ENCODE results near the gene TATDN3.
"Not testable (repeated sequence)": the region's sequence is repeated elsewhere in the genome, so short reads cannot be mapped to it uniquely, and the experiment has no call there.

TATDN3 gene

GRCh38 chr1:212774584-212774983 lies 17.1 kb upstream of the TATDN3 start:
- Histone ChIP-seq H3K36me3 (ENCODE audit: control insufficient read depth in 5 of 5, insufficient read depth in 5 of 5, low read length in 5 of 5) (peaks cover 2 to 20% (median 6%) of the 10 kb centered on the region in 5 donors), H3K9me3 (ENCODE audit: control insufficient read depth in 5 of 5, low read length in 5 of 5) (peaks cover under 1 to 5% (median 3%) of the 10 kb centered on the region in 5 donors), H3K4me1 (ENCODE audit: control insufficient read depth in 5 of 5, insufficient read depth in 5 of 5, low read length in 5 of 5) (no peaks in the 10 kb centered on the region), H3K4me3 (ENCODE audit: low read depth in 1 of 5, low read length in 5 of 5) (no peak overlapping the region), H3K27me3 (ENCODE audit: control insufficient read depth in 5 of 5, insufficient read depth in 4 of 5, low read length in 5 of 5) (no peaks in the 10 kb centered on the region), H3K27ac (ENCODE audit: low read depth, low read length) (no peak overlapping the region), H3K9ac (ENCODE audit: low read length in 5 of 5) (no peak overlapping the region)

DNA sequence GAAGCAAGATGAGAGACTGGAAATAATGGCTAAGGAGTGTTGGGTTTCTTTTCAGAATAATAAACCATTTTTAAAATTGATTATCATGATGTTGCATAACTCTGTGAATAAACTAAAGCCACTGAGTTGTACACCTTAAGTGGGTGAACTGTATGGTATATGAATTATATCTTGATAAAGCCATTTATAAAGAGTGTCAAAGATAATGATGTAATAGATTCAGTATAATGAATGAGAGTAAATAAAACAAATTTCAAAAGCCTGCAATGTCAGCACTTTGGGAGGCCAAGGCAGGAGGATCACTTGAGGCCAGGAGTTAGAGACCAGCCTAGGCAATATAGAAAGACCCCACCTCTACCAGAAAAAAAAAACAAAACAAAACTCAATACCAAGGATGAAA lies 16.5 kb upstream of the TATDN3 start:
- Histone ChIP-seq H3K27me3 (ENCODE audit: control insufficient read depth in 5 of 5, insufficient read depth in 4 of 5, low read length in 5 of 5) (no peaks in the 10 kb centered on the region), H3K4me3 (ENCODE audit: low read depth in 1 of 5, low read length in 5 of 5) (no peak overlapping the region), H3K9me3 (ENCODE audit: control insufficient read depth in 5 of 5, low read length in 5 of 5) (peaks cover 0 to 1% (median 0%) of the 10 kb centered on the region in 5 donors), H3K36me3 (ENCODE audit: control insufficient read depth in 5 of 5, insufficient read depth in 5 of 5, low read length in 5 of 5) (peaks cover 2 to 14% (median 6%) of the 10 kb centered on the region in 5 donors), H3K27ac (ENCODE audit: low read depth, low read length) (no peak overlapping the region), H3K9ac (ENCODE audit: low read length in 5 of 5) (no peak overlapping the region), H3K4me1 (ENCODE audit: control insufficient read depth in 5 of 5, insufficient read depth in 5 of 5, low read length in 5 of 5) (no peaks in the 10 kb centered on the region)

DNA sequence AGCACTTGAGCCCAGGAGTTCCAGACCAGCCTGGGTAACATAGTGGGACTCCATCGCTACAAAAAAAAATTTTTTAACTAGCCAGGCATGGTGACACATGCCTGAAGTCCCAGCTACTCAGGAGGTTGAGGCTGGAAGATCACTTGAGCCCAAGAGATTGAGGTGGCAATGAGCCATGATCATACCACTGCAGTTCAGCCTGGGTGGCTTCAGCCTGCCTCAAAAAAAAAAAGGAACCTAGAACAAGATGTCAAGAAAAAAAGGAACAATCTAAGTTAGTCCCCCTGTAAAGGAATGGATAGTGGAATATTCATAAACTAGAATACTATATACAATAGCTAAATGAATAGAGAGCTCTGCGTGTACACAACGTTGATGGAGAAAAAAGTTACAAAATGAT lies 14.5 kb upstream of the TATDN3 start:
- Histone ChIP-seq H3K9me3 (ENCODE audit: control insufficient read depth in 5 of 5, low read length in 5 of 5) (no peaks in the 10 kb centered on the region), H3K4me3 (ENCODE audit: low read depth in 1 of 5, low read length in 5 of 5) (no peak overlapping the region), H3K27ac (ENCODE audit: low read depth, low read length) (no peak overlapping the region), H3K9ac (ENCODE audit: low read length in 5 of 5) (no peak overlapping the region), H3K36me3 (ENCODE audit: control insufficient read depth in 5 of 5, insufficient read depth in 5 of 5, low read length in 5 of 5) (peaks cover 4 to 20% (median 8%) of the 10 kb centered on the region in 5 donors), H3K27me3 (ENCODE audit: control insufficient read depth in 5 of 5, insufficient read depth in 4 of 5, low read length in 5 of 5) (no peaks in the 10 kb centered on the region), H3K4me1 (ENCODE audit: control insufficient read depth in 5 of 5, insufficient read depth in 5 of 5, low read length in 5 of 5) (no peaks in the 10 kb centered on the region)

DNA sequence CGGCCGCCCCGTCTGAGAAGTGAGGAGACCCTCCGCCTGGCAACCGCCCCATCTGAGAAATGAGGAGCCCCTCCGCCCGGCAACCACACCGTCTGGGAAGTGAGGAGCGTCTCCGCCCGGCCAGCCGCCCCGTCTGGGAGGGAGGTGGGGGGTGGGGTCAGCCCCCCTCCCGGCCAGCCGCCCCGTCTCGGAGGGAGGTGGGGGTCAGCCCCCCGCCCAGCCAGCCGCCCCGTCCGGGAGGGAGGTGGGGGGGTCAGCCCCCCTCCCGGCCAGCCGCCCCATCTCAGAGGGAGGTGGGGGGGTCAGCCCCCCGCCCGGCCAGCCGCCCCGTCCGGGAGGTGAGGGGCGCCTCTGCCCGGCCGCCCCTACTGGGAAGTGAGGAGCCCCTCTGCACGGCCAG lies 12.6 kb upstream of the TATDN3 start:
- peaks cover 9 to 27% (median 21%) of the 10 kb centered on the region in 5 donors for H3K36me3 ChIP-seq (ENCODE audit: control insufficient read depth in 5 of 5, insufficient read depth in 5 of 5, low read length in 5 of 5)
- not testable (repeated sequence) for H3K9ac ChIP-seq (ENCODE audit: low read length in 5 of 5); H3K27ac ChIP-seq (ENCODE audit: low read depth, low read length); H3K9me3 ChIP-seq (ENCODE audit: control insufficient read depth in 5 of 5, low read length in 5 of 5); H3K4me1 ChIP-seq (ENCODE audit: control insufficient read depth in 5 of 5, insufficient read depth in 5 of 5, low read length in 5 of 5); H3K27me3 ChIP-seq (ENCODE audit: control insufficient read depth in 5 of 5, insufficient read depth in 4 of 5, low read length in 5 of 5); H3K4me3 ChIP-seq (ENCODE audit: low read depth in 1 of 5, low read length in 5 of 5)

DNA sequence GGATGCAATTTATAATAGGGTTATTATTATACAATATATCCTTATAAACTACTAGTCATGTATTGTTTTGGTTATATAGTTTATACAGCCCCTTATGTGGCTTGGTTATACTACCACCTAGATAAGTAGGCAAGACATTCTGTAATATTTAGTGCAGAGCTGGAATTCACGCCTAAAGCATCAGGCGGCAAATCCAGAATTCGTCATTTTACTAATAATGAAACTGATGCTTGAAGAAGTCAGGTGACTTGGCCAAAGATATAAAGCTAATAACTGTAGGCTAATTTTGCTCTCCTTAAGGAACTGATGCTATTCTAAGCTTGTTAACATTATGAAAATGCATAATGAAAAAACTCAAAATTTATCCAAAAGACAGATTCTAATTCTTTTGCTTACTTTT lies 10.9 kb upstream of the TATDN3 start:
- no peaks in the 10 kb centered on the region for H3K9me3 ChIP-seq (ENCODE audit: control insufficient read depth in 5 of 5, low read length in 5 of 5)
- H3K27me3 ChIP-seq (ENCODE audit: control insufficient read depth in 5 of 5, insufficient read depth in 4 of 5, low read length in 5 of 5): no peaks in the 10 kb centered on the region
- H3K36me3 ChIP-seq (ENCODE audit: control insufficient read depth in 5 of 5, insufficient read depth in 5 of 5, low read length in 5 of 5): peaks cover 17 to 36% (median 28%) of the 10 kb centered on the region in 5 donors
- H3K27ac ChIP-seq (ENCODE audit: low read depth, low read length): no peak overlapping the region
- no peaks in the 10 kb centered on the region for H3K4me1 ChIP-seq (ENCODE audit: control insufficient read depth in 5 of 5, insufficient read depth in 5 of 5, low read length in 5 of 5)
- H3K9ac ChIP-seq (ENCODE audit: low read length in 5 of 5): no peak overlapping the region
- H3K4me3 ChIP-seq (ENCODE audit: low read depth in 1 of 5, low read length in 5 of 5): no peak overlapping the region

- H3K9me3 ChIP-seq (ENCODE audit: control insufficient read depth in 5 of 5, low read length in 5 of 5): no peaks in the 10 kb centered on the region
- no peaks in the 10 kb centered on the region for H3K4me1 ChIP-seq (ENCODE audit: control insufficient read depth in 5 of 5, insufficient read depth in 5 of 5, low read length in 5 of 5)
- no peak overlapping the region for H3K27ac ChIP-seq (ENCODE audit: low read depth, low read length)
- H3K36me3 ChIP-seq (ENCODE audit: control insufficient read depth in 5 of 5, insufficient read depth in 5 of 5, low read length in 5 of 5): peaks cover 17 to 39% (median 28%) of the 10 kb centered on the region in 5 donors
- H3K27me3 ChIP-seq (ENCODE audit: control insufficient read depth in 5 of 5, insufficient read depth in 4 of 5, low read length in 5 of 5): no peaks in the 10 kb centered on the region
- H3K4me3 ChIP-seq (ENCODE audit: low read depth in 1 of 5, low read length in 5 of 5): no peak overlapping the region
- no peak overlapping the region for H3K9ac ChIP-seq (ENCODE audit: low read length in 5 of 5)
Observed at GRCh38 chr1:212781225-212781624, 10.5 kb upstream of the TATDN3 start.

- Histone ChIP-seq H3K36me3 (ENCODE audit: control insufficient read depth in 5 of 5, insufficient read depth in 5 of 5, low read length in 5 of 5) (peaks cover 17 to 46% (median 28%) of the 10 kb centered on the region in 5 donors), H3K9ac (ENCODE audit: low read length in 5 of 5) (no peak overlapping the region), H3K4me1 (ENCODE audit: control insufficient read depth in 5 of 5, insufficient read depth in 5 of 5, low read length in 5 of 5) (no peaks in the 10 kb centered on the region)
Observed at GRCh38 chr1:212782422-212783154, 9.1 kb upstream of the TATDN3 start.

GRCh38 chr1:212783976-212784375 lies 7.7 kb upstream of the TATDN3 start:
- Histone ChIP-seq H3K9ac (ENCODE audit: low read length in 5 of 5) (no peak overlapping the region), H3K9me3 (ENCODE audit: control insufficient read depth in 5 of 5, low read length in 5 of 5) (no peaks in the 10 kb centered on the region), H3K27ac (ENCODE audit: low read depth, low read length) (no peak overlapping the region), H3K27me3 (ENCODE audit: control insufficient read depth in 5 of 5, insufficient read depth in 4 of 5, low read length in 5 of 5) (no peaks in the 10 kb centered on the region), H3K36me3 (ENCODE audit: control insufficient read depth in 5 of 5, insufficient read depth in 5 of 5, low read length in 5 of 5) (peaks cover 17 to 46% (median 28%) of the 10 kb centered on the region in 5 donors), H3K4me1 (ENCODE audit: control insufficient read depth in 5 of 5, insufficient read depth in 5 of 5, low read length in 5 of 5) (no peaks in the 10 kb centered on the region), H3K4me3 (ENCODE audit: low read depth in 1 of 5, low read length in 5 of 5) (no peak overlapping the region)

More at GRCh38 chr1:212782422-212783154, 9.1 kb upstream of the TATDN3 start:
- no peaks in the 10 kb centered on the region for H3K9me3 ChIP-seq (ENCODE audit: control insufficient read depth in 5 of 5, low read length in 5 of 5)
- H3K27me3 ChIP-seq (ENCODE audit: control insufficient read depth in 5 of 5, insufficient read depth in 4 of 5, low read length in 5 of 5): no peaks in the 10 kb centered on the region
- no peak overlapping the region for H3K27ac ChIP-seq (ENCODE audit: low read depth, low read length)
- no peak overlapping the region for H3K4me3 ChIP-seq (ENCODE audit: low read depth in 1 of 5, low read length in 5 of 5)

DNA sequence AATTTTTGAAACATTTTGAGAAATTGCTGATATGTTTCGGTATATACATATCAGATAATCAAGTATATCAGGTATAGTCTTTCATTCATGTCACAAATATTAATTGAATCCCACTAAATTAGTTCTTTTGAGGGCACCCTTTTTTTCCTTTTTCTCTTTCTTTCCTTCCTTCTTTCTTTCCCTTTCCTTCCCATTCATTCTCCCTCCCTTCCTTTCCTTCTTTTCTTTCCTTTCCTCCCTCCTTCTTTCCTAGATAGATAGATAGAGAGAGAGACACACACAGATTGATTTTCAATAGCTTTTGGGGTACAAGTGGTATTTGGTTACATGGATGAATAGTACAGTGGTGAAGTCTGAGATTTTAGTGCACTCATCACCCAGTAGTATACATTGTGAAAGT lies 5.8 kb upstream of the TATDN3 start:
- Histone ChIP-seq H3K4me3 (ENCODE audit: low read depth in 1 of 5, low read length in 5 of 5) (no peak overlapping the region), H3K4me1 (ENCODE audit: control insufficient read depth in 5 of 5, insufficient read depth in 5 of 5, low read length in 5 of 5) (peaks cover 0 to 9% (median 6%) of the 10 kb centered on the region in 5 donors), H3K27ac (ENCODE audit: low read depth, low read length) (no peak overlapping the region), H3K9ac (ENCODE audit: low read length in 5 of 5) (no peak overlapping the region), H3K36me3 (ENCODE audit: control insufficient read depth in 5 of 5, insufficient read depth in 5 of 5, low read length in 5 of 5) (peaks cover 17 to 46% (median 24%) of the 10 kb centered on the region in 5 donors), H3K9me3 (ENCODE audit: control insufficient read depth in 5 of 5, low read length in 5 of 5) (no peaks in the 10 kb centered on the region), H3K27me3 (ENCODE audit: control insufficient read depth in 5 of 5, insufficient read depth in 4 of 5, low read length in 5 of 5) (no peaks in the 10 kb centered on the region)

- peak overlapping the region; percentile 96 for H3K27ac ChIP-seq (ENCODE audit: low read depth, low read length)
- H3K36me3 ChIP-seq (ENCODE audit: control insufficient read depth in 5 of 5, insufficient read depth in 5 of 5, low read length in 5 of 5): peaks cover 3 to 9% (median 7%) of the 10 kb centered on the region in 5 donors
- no peaks in the 10 kb centered on the region for H3K27me3 ChIP-seq (ENCODE audit: control insufficient read depth in 5 of 5, insufficient read depth in 4 of 5, low read length in 5 of 5)
- no peaks in the 10 kb centered on the region for H3K9me3 ChIP-seq (ENCODE audit: control insufficient read depth in 5 of 5, low read length in 5 of 5)
- H3K4me3 ChIP-seq (ENCODE audit: low read depth in 1 of 5, low read length in 5 of 5): peak overlapping the region; percentile 81 to 99 (median 97)
- peak overlapping the region; percentile 96 to 99 (median 99) for H3K9ac ChIP-seq (ENCODE audit: low read length in 5 of 5)
- peaks cover 6 to 24% (median 23%) of the 10 kb centered on the region in 5 donors for H3K4me1 ChIP-seq (ENCODE audit: control insufficient read depth in 5 of 5, insufficient read depth in 5 of 5, low read length in 5 of 5)
Observed at GRCh38 chr1:212791261-212791675, 426 bp upstream of the TATDN3 start.
